Activated T-helper 9 cell treated with anti-CD3 and anti-CD28 coated beads, Interleukin-2, amount 50 U/mL, for 16 hours (primary cell): ENCODE measurements around the gene PLRG1.
A peak's percentile ranks its signal among the peaks of the same experiment; 100 is the strongest.
"Not testable (repeated sequence)": the region's sequence is repeated elsewhere in the genome, so short reads cannot be mapped to it uniquely, and the experiment has no call there.

Source experiments
- DNase-seq: peaks from one replicate; pipeline ENCODE4 v3.0.0-alpha.2; 2020; ENCODE audit warnings: low read depth

The PLRG1 gene

GRCh38 chr4:154549894-154550790 is at the start of gene PLRG1:
TSS of gene PLRG1 (minus strand) at chr4:154550400. CDS start at chr4:154550308, 92 bp downstream.
- peak; percentile 94 for DNase-seq

DNA sequence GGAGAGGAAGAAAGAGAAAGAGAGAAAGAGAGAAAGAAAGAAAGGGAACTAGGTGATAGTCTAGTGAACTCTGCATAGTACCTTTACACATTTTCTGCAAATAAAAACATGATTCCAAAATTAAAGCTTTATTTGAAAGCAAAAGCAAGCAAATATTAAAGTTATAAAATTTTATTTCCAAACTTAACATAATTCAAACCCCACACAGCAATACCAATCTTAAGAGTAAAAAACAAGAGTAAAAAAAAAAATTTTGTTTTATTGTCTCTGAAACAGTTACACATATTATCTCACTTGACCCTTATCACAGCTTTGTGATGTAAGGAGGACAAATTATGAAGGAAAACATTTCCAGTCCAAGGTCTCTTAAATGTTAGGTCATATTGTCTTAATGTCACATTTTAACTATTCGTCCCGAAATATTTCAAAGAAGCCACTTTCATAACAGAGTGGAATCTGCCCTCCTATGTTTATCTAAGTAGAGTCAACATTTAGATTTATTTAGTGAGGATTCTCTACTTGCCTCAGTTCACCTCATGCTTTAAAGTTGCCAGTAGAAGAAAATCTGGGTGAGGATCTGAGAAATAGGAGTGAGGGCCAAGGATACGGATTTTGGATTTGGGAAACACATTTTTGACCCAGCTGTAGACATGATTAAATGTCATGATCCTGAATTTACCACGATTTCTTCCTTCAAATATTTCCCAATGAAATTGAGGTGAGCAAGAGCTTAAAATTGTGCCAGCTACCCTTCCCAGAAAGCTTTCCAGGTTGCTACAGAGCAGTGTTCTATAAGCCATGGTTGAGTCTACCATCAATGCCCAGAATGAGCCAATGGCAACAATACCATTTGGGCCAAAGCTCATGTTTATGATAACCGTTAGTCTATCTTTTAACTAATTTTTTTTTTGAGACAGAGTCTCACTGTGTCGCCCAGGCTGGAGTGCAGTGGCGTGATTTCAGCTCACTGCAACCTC is 47.9 kb upstream of the PLRG1 start:
- no peak for DNase-seq

DNA sequence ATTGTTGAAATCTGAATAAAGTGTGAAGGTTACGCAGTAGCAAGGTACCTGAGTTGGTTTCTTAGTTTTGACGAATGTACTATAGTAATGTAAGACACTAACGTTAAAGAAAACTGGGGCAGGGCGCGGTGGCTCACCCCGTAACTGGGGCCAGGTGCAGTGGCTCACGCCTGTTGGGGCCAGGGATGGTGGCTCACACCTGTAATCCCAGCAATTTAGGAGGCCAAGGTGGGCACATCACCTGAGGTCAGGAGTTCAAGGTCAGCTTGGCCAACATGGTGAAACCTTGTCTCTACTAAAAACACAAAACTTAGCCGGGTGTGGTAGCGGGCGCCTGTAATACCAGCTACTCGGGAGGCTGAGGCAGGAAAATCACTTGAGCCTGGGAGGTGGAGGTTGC is 47.1 kb upstream of the PLRG1 start:
- DNase-seq, result not testable (repeated sequence)

GRCh38 chr4:154595807-154596206 is 45.6 kb upstream of the PLRG1 start:
- no peak for DNase-seq

- DNase-seq, result not testable (repeated sequence)
These were observed 44.1 kb upstream of the PLRG1 start for GRCh38 chr4:154594343-154594742.

DNA sequence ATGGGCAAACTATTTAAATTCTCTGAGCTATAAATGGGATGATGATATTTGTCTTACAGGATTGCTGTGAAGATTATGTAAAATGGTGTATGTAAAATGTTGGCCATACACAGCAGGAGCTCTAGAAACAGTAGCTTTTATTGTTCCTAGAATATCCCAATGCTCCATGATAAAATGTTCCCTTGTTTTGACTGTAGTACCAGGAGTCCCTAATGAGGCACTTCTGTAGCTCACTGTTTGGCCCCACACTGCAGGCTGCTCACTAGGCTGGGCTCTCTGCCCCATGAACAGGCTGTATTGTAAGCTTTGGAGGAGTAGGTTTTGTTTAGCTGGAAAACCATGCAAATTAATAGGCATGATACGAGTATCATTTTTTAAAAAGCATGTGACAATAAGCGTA is 43.7 kb upstream of the PLRG1 start:
- DNase-seq, result no peak

DNA sequence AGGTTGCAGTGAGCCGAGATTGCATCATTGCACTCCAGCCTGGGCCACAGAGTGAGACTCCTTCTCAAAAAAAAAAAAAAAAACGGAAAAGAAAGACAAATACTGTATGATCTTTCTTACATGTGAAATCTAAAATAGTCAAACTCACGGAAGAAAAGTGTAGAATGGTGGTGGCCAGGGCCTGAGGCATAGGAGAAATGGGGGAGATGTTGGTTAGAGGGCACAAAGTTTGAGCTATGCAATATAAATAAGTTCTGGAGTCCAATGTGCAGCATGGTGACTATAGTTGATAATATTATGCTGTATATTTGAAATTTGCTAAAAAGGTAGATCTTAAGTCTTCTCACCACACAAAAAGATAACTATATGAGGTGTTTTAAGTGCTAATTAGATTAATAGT is 41.7 kb upstream of the PLRG1 start:
- no peak for DNase-seq

GRCh38 chr4:154590329-154591006 is 40.3 kb upstream of the PLRG1 start, which contains the start of gene FGA:
TSS of gene FGA (minus strand) at chr4:154590742. CDS start at chr4:154590687, 55 bp downstream.
- no peak for DNase-seq

GRCh38 chr4:154589296-154590197 is 39.3 kb upstream of the PLRG1 start:
- DNase-seq, result no peak

GRCh38 chr4:154588198-154588597 is 38.0 kb upstream of the PLRG1 start:
- no peak for DNase-seq

GRCh38 chr4:154586296-154587033 is 36.3 kb upstream of the PLRG1 start:
- no peak for DNase-seq

DNA sequence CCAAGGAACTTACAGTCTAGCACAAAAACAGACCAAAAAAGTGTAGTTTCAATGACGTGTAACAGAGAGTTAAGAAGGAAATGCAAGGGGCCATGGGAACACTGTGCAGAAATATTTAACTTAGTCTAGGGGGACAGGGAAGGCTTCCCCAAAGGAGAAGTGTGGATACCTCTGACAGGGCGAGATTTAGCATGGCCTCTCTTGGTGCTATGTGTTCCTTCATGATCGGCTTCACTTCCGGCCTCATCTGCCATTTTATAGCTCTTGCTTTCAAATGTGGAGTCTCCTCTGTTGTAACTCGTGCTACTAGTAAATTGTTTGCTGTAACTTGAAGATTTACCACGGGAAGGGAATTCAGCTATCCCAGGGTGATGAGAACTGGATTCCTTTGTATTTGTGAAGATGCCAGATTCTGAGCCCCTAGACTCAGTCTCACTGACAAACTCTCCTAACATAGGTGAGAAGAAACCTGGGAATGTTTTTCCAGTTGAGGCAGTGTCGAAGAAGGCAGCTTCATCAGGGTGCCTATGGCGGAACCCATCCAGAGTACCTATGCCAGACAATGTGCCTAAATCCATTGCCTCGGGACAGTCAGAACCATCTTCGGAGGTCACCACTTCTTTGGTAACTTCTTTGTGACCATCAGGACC is 35.3 kb upstream of the PLRG1 start:
- DNase-seq, result no peak

DNA sequence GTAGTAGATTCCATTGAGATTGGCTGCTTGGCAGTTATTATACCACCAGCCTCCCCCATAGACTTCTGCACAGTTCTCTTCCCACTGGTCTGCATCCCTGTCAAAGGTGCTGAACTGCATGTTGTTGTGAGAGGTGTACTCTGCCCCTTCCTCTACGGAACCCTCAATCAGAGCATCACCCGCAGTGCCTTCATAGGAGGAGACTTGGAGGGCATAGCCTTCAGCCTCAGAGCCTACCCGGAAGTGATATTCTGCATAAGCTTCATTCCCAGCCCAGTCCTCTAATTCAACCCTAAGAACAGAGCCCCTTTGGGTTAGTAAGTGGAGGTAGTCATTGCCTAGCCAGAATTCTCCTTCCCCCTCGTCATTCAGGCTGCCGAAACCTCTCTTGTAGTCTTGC is 34.1 kb upstream of the PLRG1 start:
- no peak for DNase-seq

DNA sequence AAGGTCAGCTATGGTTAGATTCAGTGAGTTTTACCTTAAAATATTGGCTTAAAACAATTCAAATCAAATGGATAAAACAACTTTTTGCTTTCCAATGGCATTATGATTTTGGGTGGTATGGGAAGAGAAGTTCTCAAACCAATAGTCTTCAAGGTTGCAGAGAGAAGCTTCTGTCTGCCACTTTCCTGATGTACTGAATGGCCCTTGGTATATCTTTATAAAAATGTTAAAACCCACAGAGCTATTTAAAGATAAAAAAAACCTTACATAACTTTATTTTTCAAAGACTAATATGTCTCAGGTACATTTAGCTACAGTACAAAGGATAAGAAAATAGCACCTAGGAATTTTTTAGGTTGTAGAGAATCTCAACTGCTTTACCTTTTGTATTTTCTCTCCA is 33.5 kb upstream of the PLRG1 start:
- DNase-seq, result no peak

DNA sequence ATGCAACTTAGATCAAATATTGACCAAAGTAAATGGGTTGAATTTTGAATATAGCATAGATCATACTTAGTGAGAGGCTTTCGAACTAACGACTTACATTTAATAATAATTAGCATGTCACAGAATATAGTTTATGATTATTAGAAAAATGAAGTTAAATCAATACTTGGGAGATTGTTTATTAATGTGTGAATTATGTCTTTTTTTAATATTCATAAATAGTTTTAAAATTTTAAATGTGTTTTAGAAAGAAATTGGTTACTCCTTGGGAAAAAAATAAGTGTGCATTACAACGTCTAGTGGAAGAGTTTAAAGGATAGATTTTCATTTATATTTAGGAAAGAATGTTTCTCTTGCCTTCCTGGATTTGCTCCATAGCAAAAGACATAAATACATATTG is 33.0 kb upstream of the PLRG1 start:
- no peak for DNase-seq

DNA sequence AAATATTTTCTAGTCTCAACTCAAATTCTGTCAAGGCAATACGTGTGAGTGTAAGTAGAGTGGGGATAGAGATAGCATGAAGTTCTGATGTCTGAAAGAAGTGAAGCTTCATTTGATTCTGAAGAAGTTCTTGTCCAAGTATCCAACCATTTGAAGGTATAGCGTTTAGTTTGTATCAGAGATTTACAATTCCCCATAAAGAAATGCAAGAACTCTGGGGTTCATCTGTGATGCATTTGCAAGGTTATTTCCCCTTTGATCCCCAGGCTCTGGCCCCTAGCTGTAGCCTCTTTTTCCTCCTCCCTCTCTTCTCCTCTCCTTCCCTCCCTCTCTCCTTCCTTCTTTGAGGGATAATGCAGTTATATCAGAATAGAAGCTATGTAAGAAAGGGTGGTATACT is 32.5 kb upstream of the PLRG1 start:
- no peak for DNase-seq

GRCh38 chr4:154579927-154580326 is 29.7 kb upstream of the PLRG1 start:
- no peak for DNase-seq

DNA sequence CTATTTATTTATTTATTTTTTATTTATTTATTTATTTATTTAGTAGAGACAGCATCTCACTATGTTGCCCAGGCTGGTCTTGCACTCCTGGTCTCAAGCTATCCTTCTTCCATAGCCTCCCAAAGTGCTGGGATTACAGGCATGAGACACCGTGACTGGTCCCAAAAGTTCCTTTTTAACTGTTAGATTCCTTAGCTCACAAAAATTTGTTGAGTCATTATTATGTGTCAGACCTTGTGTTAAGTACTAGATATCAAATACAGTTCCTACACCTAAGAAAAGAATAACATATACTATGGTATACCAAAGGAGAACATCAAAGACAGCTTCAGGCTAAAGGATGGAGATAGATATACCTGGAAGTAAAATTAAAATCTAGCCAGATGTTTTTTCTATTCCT is 28.7 kb upstream of the PLRG1 start:
- no peak for DNase-seq

- DNase-seq, result no peak
These were observed 27.1 kb upstream of the PLRG1 start for GRCh38 chr4:154577324-154577723.

DNA sequence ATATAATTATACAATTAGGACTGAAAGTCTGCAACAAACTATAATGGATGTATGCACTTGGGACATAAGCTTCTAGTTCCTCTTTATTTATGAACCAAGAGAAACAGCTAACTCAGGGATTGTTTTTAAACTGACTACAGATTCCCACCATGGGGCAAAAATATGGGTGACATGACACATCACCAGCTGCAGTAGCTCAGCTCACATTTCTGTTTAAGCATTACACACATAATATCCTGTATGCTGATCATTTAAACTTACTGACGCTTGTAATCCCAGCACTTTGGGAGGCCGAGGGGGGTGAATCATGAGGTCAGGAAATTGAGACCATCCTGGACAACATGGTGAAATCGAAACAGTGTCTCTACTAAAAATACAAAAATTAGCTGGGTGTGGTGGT is 24.1 kb upstream of the PLRG1 start:
- no peak for DNase-seq
